ENCODE results near the gene ASB6.
A peak's percentile ranks its signal among the peaks of the same experiment; 100 is the strongest.

ASB6 gene

DNA sequence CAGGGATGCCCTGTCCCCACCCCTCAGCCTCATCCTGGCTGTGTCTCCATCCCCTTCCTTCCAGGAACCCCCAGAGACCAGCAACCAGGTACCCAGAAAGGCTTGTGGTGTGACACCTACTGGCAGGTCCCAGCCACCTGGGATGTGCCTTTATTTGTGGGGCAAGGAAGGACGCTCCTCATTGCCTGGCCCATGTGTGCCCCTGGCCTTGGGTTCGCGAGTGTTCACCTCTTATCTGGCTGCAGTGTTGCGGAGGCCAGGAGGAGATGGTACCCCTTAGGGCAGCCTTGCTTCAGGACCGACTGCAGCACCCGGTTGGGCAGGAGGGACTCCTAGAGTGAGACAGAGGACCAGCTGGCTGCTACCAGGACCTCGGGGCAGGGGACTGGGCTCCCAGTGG, 29.8 kb downstream of the ASB6 start:
- Histone ChIP-seq H3K4me3 (ENCODE audit: low read length, poor library complexity, severe bottlenecking) (no peak overlapping the region), H3K79me2 (ENCODE audit: insufficient read depth, low read length) (no peaks in the 10 kb centered on the region), H3K9me2 (replicated peaks; ENCODE audit: low read depth, low read length) (no peaks in the 10 kb centered on the region), H3F3A (ENCODE audit: low read depth) (no peaks in the 10 kb centered on the region), H3K4me1 (ENCODE audit: insufficient read depth, low read length, poor library complexity, severe bottlenecking) (peaks cover 8% of the 10 kb centered on the region), H3K9me3 (ENCODE audit: insufficient read depth, low read depth, low read length) (no peaks in the 10 kb centered on the region), H3K27me3 (ENCODE audit: insufficient read depth, low read length, poor library complexity, severe bottlenecking) (no peaks in the 10 kb centered on the region), H2AFZ (ENCODE audit: low read length) (no peak overlapping the region), H3K36me3 (ENCODE audit: insufficient read depth, low read length) (no peaks in the 10 kb centered on the region), H3K9ac (ENCODE audit: low read depth, low read length, poor library complexity, severe bottlenecking) (no peak overlapping the region), H4K20me1 (ENCODE audit: insufficient read depth, low read length, poor library complexity, severe bottlenecking) (no peaks in the 10 kb centered on the region), H3K4me2 (ENCODE audit: low read depth, low read length, poor library complexity, severe bottlenecking) (no peak overlapping the region)
- TF ChIP-seq EZH2phosphoT487 (IDR thresholded peaks at IDR 0.05; ENCODE audit: borderline replicate concordance) = no peak
- TF ChIP-seq CTCF (conservative IDR thresholded peaks at IDR 0.05; ENCODE audit: low read length) = no peak

DNA sequence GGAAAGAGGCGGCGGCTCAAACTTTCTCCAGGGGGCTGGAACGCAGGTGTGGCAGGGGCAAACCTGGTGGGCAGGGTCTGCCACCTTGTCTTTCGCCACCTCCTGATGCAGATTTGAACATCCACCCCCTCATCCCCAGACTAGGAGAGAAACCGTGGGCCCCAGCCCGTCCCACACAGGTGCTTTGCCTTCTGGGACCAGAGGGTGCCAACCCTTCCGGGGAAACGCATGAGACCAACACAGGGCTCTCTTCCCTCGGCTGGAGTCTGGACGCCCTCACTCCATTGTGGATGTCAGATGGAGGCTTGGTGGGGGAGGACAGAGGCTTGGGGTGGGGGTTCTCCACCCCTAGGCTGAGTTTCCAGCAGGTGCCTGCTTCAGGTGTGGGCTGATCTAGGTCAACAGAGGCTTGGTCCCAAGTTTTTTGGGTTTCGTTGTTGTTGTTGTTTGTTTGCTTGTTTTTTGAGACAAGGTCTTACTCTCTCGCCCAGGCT, 30.6 kb downstream of the ASB6 start:
- H3K9me2 ChIP-seq (replicated peaks; ENCODE audit: low read depth, low read length) = no peaks in the 10 kb centered on the region
- H3K4me3 ChIP-seq (ENCODE audit: low read length, poor library complexity, severe bottlenecking) = no peak overlapping the region
- H2AFZ ChIP-seq (ENCODE audit: low read length) = no peak overlapping the region
- H3K4me2 ChIP-seq (ENCODE audit: low read depth, low read length, poor library complexity, severe bottlenecking) = peak overlapping the region; percentile 84
- TF ChIP-seq EZH2phosphoT487 (IDR thresholded peaks at IDR 0.05; ENCODE audit: borderline replicate concordance) = no peak
- no peak for TF ChIP-seq CTCF (conservative IDR thresholded peaks at IDR 0.05; ENCODE audit: low read length)
- no peaks in the 10 kb centered on the region for H3K27me3 ChIP-seq (ENCODE audit: insufficient read depth, low read length, poor library complexity, severe bottlenecking)
- H4K20me1 ChIP-seq (ENCODE audit: insufficient read depth, low read length, poor library complexity, severe bottlenecking) = no peaks in the 10 kb centered on the region
- H3F3A ChIP-seq (ENCODE audit: low read depth) = no peaks in the 10 kb centered on the region
- H3K9me3 ChIP-seq (ENCODE audit: insufficient read depth, low read depth, low read length) = no peaks in the 10 kb centered on the region
- H3K4me1 ChIP-seq (ENCODE audit: insufficient read depth, low read length, poor library complexity, severe bottlenecking) = peaks cover 14% of the 10 kb centered on the region
- H3K9ac ChIP-seq (ENCODE audit: low read depth, low read length, poor library complexity, severe bottlenecking) = no peak overlapping the region
- H3K36me3 ChIP-seq (ENCODE audit: insufficient read depth, low read length) = no peaks in the 10 kb centered on the region
- H3K79me2 ChIP-seq (ENCODE audit: insufficient read depth, low read length) = no peaks in the 10 kb centered on the region

DNA sequence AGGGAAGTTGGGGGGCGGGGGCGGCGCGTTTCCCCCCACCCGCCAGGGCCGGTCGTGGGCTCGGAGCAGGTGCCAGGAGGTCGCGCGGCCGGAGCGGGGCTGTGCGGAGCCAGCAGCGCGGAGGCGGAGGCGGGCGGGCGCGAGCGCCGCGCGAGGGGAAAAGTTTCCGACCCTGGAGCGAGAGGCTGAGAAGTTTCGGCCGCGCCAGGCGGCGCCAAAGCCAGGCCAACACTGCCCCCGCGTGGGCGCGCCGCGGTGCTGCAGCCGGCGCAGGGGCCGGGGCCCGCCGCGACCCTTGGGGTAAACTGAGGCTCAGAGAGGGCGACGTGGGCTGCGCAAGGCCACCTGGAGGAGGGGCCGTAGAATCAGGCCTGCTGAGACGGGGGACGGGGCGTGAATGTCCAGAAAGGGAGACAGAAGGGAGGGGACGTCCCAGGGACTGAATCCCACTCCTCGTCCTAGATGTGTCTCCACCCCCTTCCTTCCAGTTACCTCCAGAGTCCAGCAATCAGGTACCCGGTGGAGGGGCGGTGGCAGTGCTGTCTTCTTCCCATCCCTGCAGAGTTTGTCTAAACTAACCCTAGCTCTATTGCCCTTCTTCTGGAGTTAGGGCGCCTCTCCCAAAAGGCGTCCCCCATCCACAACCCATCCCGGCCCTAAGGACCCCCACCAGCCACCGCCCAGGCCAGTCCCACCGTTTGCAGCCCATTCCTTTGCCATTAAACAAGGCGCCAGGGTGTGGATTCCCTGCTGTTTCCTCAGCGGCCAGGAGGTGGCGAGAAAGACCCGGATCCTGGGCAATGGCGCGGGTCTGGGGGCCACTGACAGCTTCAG, 31.3 kb downstream of the ASB6 start:
- Histone ChIP-seq H3K4me3 (ENCODE audit: low read length, poor library complexity, severe bottlenecking) (peak overlapping the region; percentile 72), H3K4me1 (ENCODE audit: insufficient read depth, low read length, poor library complexity, severe bottlenecking) (peaks cover 14% of the 10 kb centered on the region), H3K9me3 (ENCODE audit: insufficient read depth, low read depth, low read length) (no peaks in the 10 kb centered on the region), H3K36me3 (ENCODE audit: insufficient read depth, low read length) (no peaks in the 10 kb centered on the region), H3K4me2 (ENCODE audit: low read depth, low read length, poor library complexity, severe bottlenecking) (peak overlapping the region; percentile 84), H4K20me1 (ENCODE audit: insufficient read depth, low read length, poor library complexity, severe bottlenecking) (no peaks in the 10 kb centered on the region), H2AFZ (ENCODE audit: low read length) (peak overlapping the region; percentile 55; the same call in 1 of the 2 replicates), H3F3A (ENCODE audit: low read depth) (no peaks in the 10 kb centered on the region), H3K9ac (ENCODE audit: low read depth, low read length, poor library complexity, severe bottlenecking) (peak overlapping the region; percentile 65), H3K9me2 (replicated peaks; ENCODE audit: low read depth, low read length) (no peaks in the 10 kb centered on the region), H3K79me2 (ENCODE audit: insufficient read depth, low read length) (no peaks in the 10 kb centered on the region), H3K27me3 (ENCODE audit: insufficient read depth, low read length, poor library complexity, severe bottlenecking) (no peaks in the 10 kb centered on the region)
- TF ChIP-seq CTCF (conservative IDR thresholded peaks at IDR 0.05; ENCODE audit: low read length) (peak; percentile 52), EZH2phosphoT487 (IDR thresholded peaks at IDR 0.05; ENCODE audit: borderline replicate concordance) (no peak)

All from Loucy (cell line).